ENCODE results near the gene MYO5A. TPM values are rescaled to one million over a fixed set of nuclear protein-coding genes. Genes with fewer than 3 reads are reported as not detected.

Gene MYO5A
- total RNA-seq, 4 donors from 2014 or later, result 22.0 to 37.4 (median 33.2) TPM

DNA sequence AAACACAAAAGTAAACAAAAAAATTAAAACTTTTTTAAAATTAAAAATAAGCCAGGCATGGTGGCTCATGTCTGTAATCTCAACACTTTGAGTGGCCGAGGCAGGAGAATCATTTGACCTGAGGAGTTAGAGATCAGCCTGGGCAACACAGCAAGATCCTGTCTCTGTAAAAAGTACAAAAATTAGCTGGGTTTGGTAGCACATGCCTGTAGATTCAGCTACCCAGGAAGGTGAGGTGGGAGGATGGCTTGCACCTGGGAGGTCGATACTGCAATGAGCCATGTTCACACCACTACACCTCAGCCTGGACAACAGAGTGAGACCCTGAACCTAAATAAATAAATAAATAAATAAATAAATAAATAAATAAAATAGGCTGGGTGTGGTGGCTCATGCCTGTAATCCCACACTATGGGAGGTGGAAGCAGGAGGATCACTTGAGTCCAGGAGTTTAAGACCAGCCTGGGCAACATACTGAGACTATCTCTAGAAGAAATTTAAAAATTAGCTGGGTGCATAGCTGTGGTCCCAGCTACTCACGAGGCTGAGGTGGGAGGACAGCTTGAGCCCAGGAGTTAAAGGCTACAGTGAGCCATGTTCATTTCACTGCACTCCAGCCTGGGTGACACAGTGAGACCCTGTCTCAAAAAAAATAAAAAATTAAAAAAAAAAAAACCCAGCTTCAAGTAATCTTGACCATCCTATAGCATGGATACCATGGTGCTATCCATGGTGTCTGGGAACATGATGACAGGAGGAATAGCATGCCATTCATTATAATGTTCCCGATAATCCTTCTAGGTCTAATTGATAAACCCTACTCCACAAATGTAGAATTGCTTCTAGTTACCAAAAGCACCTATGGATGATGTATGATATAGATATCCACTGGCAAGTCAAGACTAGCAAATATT, 4.2 kb downstream of the MYO5A start:
- no peaks in the 10 kb centered on the region for H3K9me3 ChIP-seq
- intact Hi-C loops (cut with DNase I), result no loop called here
- DNase-seq (ENCODE audit: extremely low spot score), result no peak
- H3K36me3 ChIP-seq, result no peaks in the 10 kb centered on the region
- 97% methylated on average over 4 of the region's 4 CpGs for WGBS
- H3K27me3 ChIP-seq, result no peaks in the 10 kb centered on the region
- H3K27ac ChIP-seq (replicated peaks in 1 of 4), result no peak overlapping the region
- H3K4me3 ChIP-seq, result no peak overlapping the region
- H3K4me1 ChIP-seq, result peaks cover 7 to 43% (median 28%) of the 10 kb centered on the region in 4 donors
- TF ChIP-seq POLR2AphosphoS5 (IDR thresholded peaks at IDR 0.05), result no peak
- TF ChIP-seq, protein P1, sequence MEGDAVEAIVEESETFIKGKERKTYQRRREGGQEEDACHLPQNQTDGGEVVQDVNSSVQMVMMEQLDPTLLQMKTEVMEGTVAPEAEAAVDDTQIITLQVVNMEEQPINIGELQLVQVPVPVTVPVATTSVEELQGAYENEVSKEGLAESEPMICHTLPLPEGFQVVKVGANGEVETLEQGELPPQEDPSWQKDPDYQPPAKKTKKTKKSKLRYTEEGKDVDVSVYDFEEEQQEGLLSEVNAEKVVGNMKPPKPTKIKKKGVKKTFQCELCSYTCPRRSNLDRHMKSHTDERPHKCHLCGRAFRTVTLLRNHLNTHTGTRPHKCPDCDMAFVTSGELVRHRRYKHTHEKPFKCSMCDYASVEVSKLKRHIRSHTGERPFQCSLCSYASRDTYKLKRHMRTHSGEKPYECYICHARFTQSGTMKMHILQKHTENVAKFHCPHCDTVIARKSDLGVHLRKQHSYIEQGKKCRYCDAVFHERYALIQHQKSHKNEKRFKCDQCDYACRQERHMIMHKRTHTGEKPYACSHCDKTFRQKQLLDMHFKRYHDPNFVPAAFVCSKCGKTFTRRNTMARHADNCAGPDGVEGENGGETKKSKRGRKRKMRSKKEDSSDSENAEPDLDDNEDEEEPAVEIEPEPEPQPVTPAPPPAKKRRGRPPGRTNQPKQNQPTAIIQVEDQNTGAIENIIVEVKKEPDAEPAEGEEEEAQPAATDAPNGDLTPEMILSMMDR (IDR thresholded peaks at IDR 0.05), result no peak
- TF ChIP-seq EP300 (IDR thresholded peaks at IDR 0.05), result no peak
- no peak for TF ChIP-seq POLR2A (IDR thresholded peaks at IDR 0.05; ENCODE audit: low read depth)

DNA sequence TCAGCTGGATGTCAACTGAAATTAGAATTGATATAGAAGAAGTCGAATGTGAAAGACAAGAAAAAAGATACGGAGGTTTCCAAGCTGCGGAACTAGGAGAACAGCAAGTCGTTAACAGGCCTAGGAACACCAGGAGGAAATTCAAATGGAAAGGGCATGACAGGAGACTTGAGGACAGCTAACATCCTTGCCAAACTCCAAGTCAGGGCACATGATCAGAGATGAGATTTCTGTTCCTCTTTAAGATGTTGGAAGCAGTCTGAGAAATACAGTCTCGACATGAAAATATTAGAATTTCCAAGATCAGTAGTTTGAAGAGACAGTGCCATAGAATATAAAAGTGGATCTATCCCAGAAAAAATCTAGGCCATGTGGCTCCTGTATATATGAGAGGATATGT, 5.0 kb downstream of the MYO5A start:
- Histone ChIP-seq H3K4me3 (no peak overlapping the region), H3K36me3 (no peaks in the 10 kb centered on the region), H3K9me3 (no peaks in the 10 kb centered on the region), H3K27me3 (no peaks in the 10 kb centered on the region), H3K27ac (replicated peaks in 1 of 4) (no peak overlapping the region), H3K4me1 (peaks cover 5 to 39% (median 26%) of the 10 kb centered on the region in 4 donors)
- TF ChIP-seq POLR2A (IDR thresholded peaks at IDR 0.05; ENCODE audit: low read depth), result no peak
- TF ChIP-seq, protein P1 (IDR thresholded peaks at IDR 0.05), result no peak
- intact Hi-C loops (cut with DNase I), result no loop called here
- WGBS, result 71% methylated on average over 4 of the region's 5 CpGs
- no peak for DNase-seq (ENCODE audit: extremely low spot score)

DNA sequence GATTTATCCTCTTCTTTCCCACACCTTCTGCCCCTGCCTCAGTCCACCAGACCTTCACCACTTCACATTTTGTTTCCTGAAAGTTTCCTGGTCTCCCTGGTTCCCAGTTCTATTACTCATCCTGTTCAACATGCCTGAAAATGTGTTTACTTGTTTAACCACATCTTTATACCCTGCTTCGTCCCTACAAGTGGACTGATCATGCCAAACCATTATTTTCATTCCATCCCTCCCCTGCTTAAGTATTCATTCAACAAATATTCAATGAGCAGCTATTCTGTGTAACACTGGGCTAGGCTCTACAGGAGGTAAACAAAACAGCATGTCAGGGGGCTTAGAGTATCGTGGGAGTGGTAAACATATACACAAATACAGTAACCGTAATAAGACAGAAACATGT, 5.5 kb downstream of the MYO5A start:
- WGBS, result 50% methylated on average over 3 of the region's 3 CpGs
- no peak overlapping the region for H3K27ac ChIP-seq (replicated peaks in 1 of 4)
- no peaks in the 10 kb centered on the region for H3K36me3 ChIP-seq
- intact Hi-C loops (cut with DNase I), result no loop called here
- no peak for TF ChIP-seq POLR2A (IDR thresholded peaks at IDR 0.05; ENCODE audit: low read depth)
- TF ChIP-seq POLR2AphosphoS5 (IDR thresholded peaks at IDR 0.05), result no peak
- TF ChIP-seq, protein P1 (IDR thresholded peaks at IDR 0.05), result no peak
- no peak for TF ChIP-seq EP300 (IDR thresholded peaks at IDR 0.05)
- DNase-seq (ENCODE audit: extremely low spot score), result no peak
- H3K27me3 ChIP-seq, result no peaks in the 10 kb centered on the region
- H3K4me1 ChIP-seq, result peaks cover 5 to 37% (median 24%) of the 10 kb centered on the region in 4 donors
- no peak overlapping the region for H3K4me3 ChIP-seq
- no peaks in the 10 kb centered on the region for H3K9me3 ChIP-seq

DNA sequence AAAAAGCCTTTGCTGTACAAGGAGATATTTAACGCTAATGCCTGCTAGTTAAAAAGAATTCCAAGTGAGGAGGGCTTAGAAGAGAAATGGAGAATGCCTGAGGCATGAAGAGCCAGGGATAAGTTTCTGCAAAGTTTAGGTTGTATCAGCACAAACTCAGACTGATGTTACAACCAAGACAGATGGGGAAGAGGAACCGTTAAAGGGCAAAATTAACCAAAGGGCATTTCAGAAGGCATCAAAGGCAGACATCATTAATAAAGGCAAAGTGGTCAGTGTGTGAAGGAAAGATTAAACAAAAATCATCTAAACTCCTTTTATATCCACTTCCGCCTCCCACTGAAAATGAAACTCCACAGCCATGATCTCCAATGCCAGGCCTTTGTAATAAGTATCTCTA, 7.0 kb downstream of the MYO5A start:
- H3K36me3 ChIP-seq, result no peaks in the 10 kb centered on the region
- no peak for TF ChIP-seq EP300 (IDR thresholded peaks at IDR 0.05)
- no peak for TF ChIP-seq POLR2AphosphoS5 (IDR thresholded peaks at IDR 0.05)
- no peak for TF ChIP-seq POLR2A (IDR thresholded peaks at IDR 0.05; ENCODE audit: low read depth)
- TF ChIP-seq, protein P1 (IDR thresholded peaks at IDR 0.05), result no peak
- no peak for DNase-seq (ENCODE audit: extremely low spot score)
- H3K27ac ChIP-seq (replicated peaks in 1 of 4), result no peak overlapping the region
- H3K27me3 ChIP-seq, result no peaks in the 10 kb centered on the region
- no peak overlapping the region for H3K4me3 ChIP-seq
- 79% methylated on average over 3 of the region's 3 CpGs for WGBS
- intact Hi-C loops (cut with DNase I), result no loop called here
- peaks cover 6 to 31% (median 16%) of the 10 kb centered on the region in 4 donors for H3K4me1 ChIP-seq
- H3K9me3 ChIP-seq, result no peaks in the 10 kb centered on the region
